Type B pancreatic cell (in vitro differentiated cells): ENCODE results near the gene ULK4. TPM values are rescaled to one million over a fixed set of nuclear protein-coding genes. Genes with fewer than 3 reads are reported as not detected.
"Not testable (repeated sequence)": the region's sequence is repeated elsewhere in the genome, so short reads cannot be mapped to it uniquely, and the experiment has no call there.

Experiments
- DNase-seq: peaks from one replicate; pipeline ENCODE4 v3.0.0; 2021; ENCODE audit warnings: mixed read lengths; ENCODE audit not compliant: unreplicated experiment; ENCODE audit errors: extremely low spot score
- H3K27ac Mint-ChIP-seq: 2 replicates; pipeline ENCODE4 v1.8.0; 2021; ENCODE audit warnings: mild to moderate bottlenecking, mixed read lengths
- H3K27me3 Mint-ChIP-seq: 2 replicates; pipeline ENCODE4 v1.8.0; 2021; ENCODE audit warnings: mixed read lengths
- H3K36me3 Mint-ChIP-seq: 2 replicates; pipeline ENCODE4 v1.8.0; 2021; ENCODE audit warnings: mixed read lengths
- H3K4me1 Mint-ChIP-seq: one replicate; pipeline ENCODE4 v1.8.0; 2021; ENCODE audit warnings: mixed read lengths; ENCODE audit not compliant: unreplicated experiment
- H3K4me3 Mint-ChIP-seq: 2 replicates; pipeline ENCODE4 v1.8.0; 2021; ENCODE audit warnings: mild to moderate bottlenecking, mixed read lengths
- H3K9me3 Mint-ChIP-seq: 2 replicates; pipeline ENCODE4 v1.8.0; 2021; ENCODE audit warnings: mixed read lengths
- CTCF ChIP-seq: fragments of 200-600 bp; sonication (generic); conservative IDR thresholded peaks from 2 replicates; pipeline ENCODE4 v1.5.0; 2021; ENCODE audit warnings: antibody characterized with exemption, mild to moderate bottlenecking
- total RNA-seq: library from RNA; stranded (reverse); gene quantifications from 2 replicates; pipeline ENCODE4 v1.2.1, GENCODE V29; 2021; ENCODE audit warnings: low replicate concordance

ULK4 gene
- total RNA-seq, 1 donor from 2014 or later = 10.7 TPM

- Mint-ChIP-seq H3K27me3 (no peaks in the 10 kb centered on the region), H3K9me3 (peaks cover 2% of the 10 kb centered on the region), H3K4me1 (no peaks in the 10 kb centered on the region), H3K27ac (no peak overlapping the region), H3K4me3 (no peak overlapping the region), H3K36me3 (no peaks in the 10 kb centered on the region)
- no peak for TF ChIP-seq CTCF
- DNase-seq = no peak
These were observed 27.6 kb upstream of the ULK4 start for GRCh38 chr3:41989518-41989917.

GRCh38 chr3:41987627-41988026 lies 25.7 kb upstream of the ULK4 start:
- Mint-ChIP-seq H3K4me1 (no peaks in the 10 kb centered on the region), H3K36me3 (no peaks in the 10 kb centered on the region), H3K27me3 (no peaks in the 10 kb centered on the region), H3K9me3 (no peaks in the 10 kb centered on the region), H3K27ac (no peak overlapping the region), H3K4me3 (no peak overlapping the region)
- DNase-seq = no peak
- no peak for TF ChIP-seq CTCF

DNA sequence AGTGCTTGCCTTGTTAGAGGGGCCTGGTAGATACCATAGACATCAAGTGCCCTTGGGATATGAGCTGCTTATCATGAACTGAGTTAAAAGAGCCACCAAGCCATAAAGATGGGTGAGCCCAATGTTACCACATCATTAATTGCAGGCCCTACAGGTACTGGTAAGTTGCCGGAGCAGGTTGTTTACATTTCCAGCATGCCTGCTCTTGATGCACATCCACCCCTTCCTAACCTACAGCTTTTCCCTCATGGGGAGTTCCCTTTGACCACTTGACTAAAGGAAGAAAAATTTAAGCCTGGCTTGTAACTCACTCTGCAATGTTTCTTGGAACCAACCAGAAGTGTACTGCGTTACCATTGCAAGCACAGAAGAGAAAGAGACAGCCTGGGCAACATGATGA lies 24.7 kb upstream of the ULK4 start:
- no peak overlapping the region for H3K4me3 Mint-ChIP-seq
- no peak for TF ChIP-seq CTCF

DNA sequence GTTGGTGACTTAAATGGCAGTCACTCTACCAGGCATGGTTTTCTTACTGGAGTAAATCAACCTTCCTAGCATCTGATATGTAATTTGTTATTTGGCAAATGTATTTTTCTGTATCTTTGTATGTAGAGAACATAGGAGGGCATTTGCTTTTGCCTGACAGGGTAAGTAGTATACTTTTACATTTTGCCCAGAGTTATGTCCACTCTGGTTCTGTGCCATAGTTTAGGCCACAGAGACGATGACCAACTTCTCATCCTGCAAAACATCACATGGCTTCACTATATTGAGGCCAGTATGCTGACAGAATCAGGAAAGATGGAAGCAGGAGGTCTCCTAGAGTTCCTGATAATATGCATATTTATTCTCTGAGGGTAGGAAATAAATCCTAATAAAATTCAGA lies 23.1 kb upstream of the ULK4 start:
- H3K27me3 Mint-ChIP-seq = no peaks in the 10 kb centered on the region
- H3K27ac Mint-ChIP-seq = no peak overlapping the region
- no peak for DNase-seq
- H3K9me3 Mint-ChIP-seq = no peaks in the 10 kb centered on the region
- H3K4me1 Mint-ChIP-seq = no peaks in the 10 kb centered on the region
- TF ChIP-seq CTCF = no peak
- no peaks in the 10 kb centered on the region for H3K36me3 Mint-ChIP-seq
- H3K4me3 Mint-ChIP-seq = no peak overlapping the region

More for the DNA sequence above, 24.7 kb upstream of the ULK4 start:
- DNase-seq = no peak
- H3K4me1 Mint-ChIP-seq = no peaks in the 10 kb centered on the region
- H3K36me3 Mint-ChIP-seq = no peaks in the 10 kb centered on the region
- H3K9me3 Mint-ChIP-seq = no peaks in the 10 kb centered on the region
- no peaks in the 10 kb centered on the region for H3K27me3 Mint-ChIP-seq
- no peak overlapping the region for H3K27ac Mint-ChIP-seq

DNA sequence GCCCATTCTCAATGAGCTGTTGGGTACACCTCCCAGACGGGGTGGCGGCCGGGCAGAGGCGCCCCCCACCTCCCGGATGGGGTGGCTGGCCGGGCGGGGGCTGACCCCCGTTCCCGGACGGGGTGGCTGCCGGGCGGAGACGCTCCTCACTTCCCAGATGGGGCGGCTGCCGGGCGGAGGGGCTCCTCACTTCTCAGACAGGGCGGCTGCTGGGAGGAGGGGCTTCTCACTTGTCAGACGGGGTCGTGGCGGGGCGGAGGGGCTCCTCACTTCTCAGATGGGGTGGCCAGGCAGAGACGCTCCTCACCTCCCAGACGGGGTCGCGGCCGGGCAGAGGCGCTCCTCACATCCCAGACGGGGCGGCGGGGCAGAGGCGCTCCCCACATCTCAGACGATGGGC lies 21.2 kb upstream of the ULK4 start:
- H3K4me1 Mint-ChIP-seq, H3K36me3 Mint-ChIP-seq, H3K27me3 Mint-ChIP-seq, H3K27ac Mint-ChIP-seq, H3K9me3 Mint-ChIP-seq, H3K4me3 Mint-ChIP-seq, DNase-seq: not testable (repeated sequence)

GRCh38 chr3:41977401-41977800 lies 15.5 kb upstream of the ULK4 start:
- H3K9me3 Mint-ChIP-seq, DNase-seq, H3K4me1 Mint-ChIP-seq, H3K4me3 Mint-ChIP-seq, H3K27ac Mint-ChIP-seq, H3K27me3 Mint-ChIP-seq, H3K36me3 Mint-ChIP-seq: not testable (repeated sequence)

GRCh38 chr3:41975416-41976103 lies 13.7 kb upstream of the ULK4 start:
- Mint-ChIP-seq H3K27me3 (no peaks in the 10 kb centered on the region), H3K4me3 (no peak overlapping the region), H3K9me3 (no peaks in the 10 kb centered on the region), H3K36me3 (no peaks in the 10 kb centered on the region), H3K27ac (no peak overlapping the region), H3K4me1 (no peaks in the 10 kb centered on the region)
- TF ChIP-seq CTCF = no peak
- no peak for DNase-seq
